Esophagus squamous epithelium (tissue), 4 donors: ENCODE measurements around the gene ASB2.

Source experiments
- POLR2A ChIP-seq, 4 donors: fragments of 450-650 bp; IDR thresholded peaks; one replicate each; pipeline ENCODE4 v1.6.1; 2017; ENCODE audit warnings: antibody characterized with exemption in 4 of 4, mild to moderate bottlenecking in 4 of 4, moderate library complexity in 3 of 4
- TF ChIP-seq, protein P1 (sequence below), 6 experiments: fragments of 450-650 bp in 4 of 6; fragments of 200-600 bp in 2 of 6; sonication (generic) in 2 of 6; IDR thresholded peaks; one replicate each; pipeline ENCODE4 v1.5.1; 2016 to 2019; ENCODE audit warnings: antibody characterized with exemption in 6 of 6, mild to moderate bottlenecking in 4 of 6, moderate library complexity in 4 of 6

DNA sequence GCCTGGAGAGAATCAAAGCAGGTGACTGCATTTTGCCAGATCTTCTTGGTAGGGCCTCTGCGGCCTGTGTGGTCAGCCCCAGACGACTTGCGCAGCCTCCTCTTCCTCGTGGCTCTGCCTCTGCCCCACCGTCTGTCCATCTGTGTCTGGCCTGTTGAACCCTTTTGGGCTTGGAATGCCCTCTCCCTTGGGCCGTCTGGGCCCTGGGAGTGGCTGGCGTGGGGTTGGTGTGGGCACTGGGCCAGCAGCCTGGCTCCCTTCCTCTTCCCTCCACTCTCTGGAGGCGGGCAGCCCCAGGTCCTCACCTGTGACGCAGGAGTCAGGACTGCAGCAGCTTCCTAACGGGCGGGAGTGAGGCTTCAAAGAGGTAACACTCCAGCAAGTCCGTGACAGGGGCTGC, 11.0 kb upstream of the ASB2 start:
- TF ChIP-seq, protein P1, sequence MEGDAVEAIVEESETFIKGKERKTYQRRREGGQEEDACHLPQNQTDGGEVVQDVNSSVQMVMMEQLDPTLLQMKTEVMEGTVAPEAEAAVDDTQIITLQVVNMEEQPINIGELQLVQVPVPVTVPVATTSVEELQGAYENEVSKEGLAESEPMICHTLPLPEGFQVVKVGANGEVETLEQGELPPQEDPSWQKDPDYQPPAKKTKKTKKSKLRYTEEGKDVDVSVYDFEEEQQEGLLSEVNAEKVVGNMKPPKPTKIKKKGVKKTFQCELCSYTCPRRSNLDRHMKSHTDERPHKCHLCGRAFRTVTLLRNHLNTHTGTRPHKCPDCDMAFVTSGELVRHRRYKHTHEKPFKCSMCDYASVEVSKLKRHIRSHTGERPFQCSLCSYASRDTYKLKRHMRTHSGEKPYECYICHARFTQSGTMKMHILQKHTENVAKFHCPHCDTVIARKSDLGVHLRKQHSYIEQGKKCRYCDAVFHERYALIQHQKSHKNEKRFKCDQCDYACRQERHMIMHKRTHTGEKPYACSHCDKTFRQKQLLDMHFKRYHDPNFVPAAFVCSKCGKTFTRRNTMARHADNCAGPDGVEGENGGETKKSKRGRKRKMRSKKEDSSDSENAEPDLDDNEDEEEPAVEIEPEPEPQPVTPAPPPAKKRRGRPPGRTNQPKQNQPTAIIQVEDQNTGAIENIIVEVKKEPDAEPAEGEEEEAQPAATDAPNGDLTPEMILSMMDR (IDR thresholded peaks at IDR 0.05), result no peak
- no peak for TF ChIP-seq POLR2A (IDR thresholded peaks at IDR 0.05)
